ENCODE data around the gene C5. TPM values are rescaled to one million over a fixed set of nuclear protein-coding genes. Genes with fewer than 3 reads are reported as not detected.
"Not testable (repeated sequence)": the region's sequence is repeated elsewhere in the genome, so short reads cannot be mapped to it uniquely, and the experiment has no call there.

C5 gene
- 0.08 and 0.33 TPM in 2 replicates for total RNA-seq (2014; rRNA removed; shearing (Covaris generic))

- DNase-seq (ENCODE audit: low spot score) = no peak
Measured at GRCh38 chr9:121050128-121050988, at the start of gene C5. TSS of gene C5 (minus strand) at chr9:121050275. CDS start at chr9:121050246, 29 bp downstream.

GRCh38 chr9:121098567-121099198 lies 48.6 kb upstream of the C5 start:
- no peak for DNase-seq (ENCODE audit: low spot score)

GRCh38 chr9:121095057-121095456 lies 45.0 kb upstream of the C5 start:
- DNase-seq (ENCODE audit: low spot score) = no peak

- DNase-seq (ENCODE audit: low spot score) = not testable (repeated sequence)
Measured at GRCh38 chr9:121090743-121091142, 40.7 kb upstream of the C5 start.

- DNase-seq (ENCODE audit: low spot score) = no peak
Measured at GRCh38 chr9:121088576-121088975, 38.5 kb upstream of the C5 start.

GRCh38 chr9:121085661-121086060 lies 35.6 kb upstream of the C5 start:
- no peak for DNase-seq (ENCODE audit: low spot score)

- DNase-seq (ENCODE audit: low spot score) = no peak
Measured at GRCh38 chr9:121082075-121082474, 32.0 kb upstream of the C5 start.

GRCh38 chr9:121075251-121076036 lies 25.4 kb upstream of the C5 start:
- peak; percentile 63 for DNase-seq (ENCODE audit: low spot score)

GRCh38 chr9:121074370-121075250 lies 24.5 kb upstream of the C5 start, which contains the start of gene CNTRL:
TSS of gene CNTRL (plus strand) at chr9:121074955. CDS start at chr9:121088327, 13,372 bp downstream.
- DNase-seq (ENCODE audit: low spot score) = peak; percentile 78

GRCh38 chr9:121073038-121073437 lies 23.0 kb upstream of the C5 start:
- no peak for DNase-seq (ENCODE audit: low spot score)

- no peak for DNase-seq (ENCODE audit: low spot score)
Measured at GRCh38 chr9:121071756-121072421, 21.8 kb upstream of the C5 start.

GRCh38 chr9:121071370-121071755 lies 21.3 kb upstream of the C5 start:
- DNase-seq (ENCODE audit: low spot score) = no peak

- DNase-seq (ENCODE audit: low spot score) = no peak
Measured at GRCh38 chr9:121069396-121069795, 19.3 kb upstream of the C5 start.

- no peak for DNase-seq (ENCODE audit: low spot score)
Measured at GRCh38 chr9:121067640-121068039, 17.6 kb upstream of the C5 start.

GRCh38 chr9:121066850-121067249 lies 16.8 kb upstream of the C5 start:
- DNase-seq (ENCODE audit: low spot score) = no peak

- peak; percentile 79 for DNase-seq (ENCODE audit: low spot score)
Measured at GRCh38 chr9:121059998-121060636, 10.0 kb upstream of the C5 start.

- no peak for DNase-seq (ENCODE audit: low spot score)
Measured at GRCh38 chr9:121059513-121059912, 9.4 kb upstream of the C5 start.

GRCh38 chr9:121057821-121058220 lies 7.7 kb upstream of the C5 start:
- DNase-seq (ENCODE audit: low spot score) = no peak

- peak; percentile 36 for DNase-seq (ENCODE audit: low spot score)
Measured at GRCh38 chr9:121055642-121056143, 5.6 kb upstream of the C5 start.

- DNase-seq (ENCODE audit: low spot score) = no peak
Measured at GRCh38 chr9:121053544-121053943, 3.5 kb upstream of the C5 start.

Measured in HT-29 (cell line).